PC-9 (cell line): ENCODE data around the gene PPBP. TPM values are rescaled to one million over a fixed set of nuclear protein-coding genes. Genes with fewer than 3 reads are reported as not detected.

ENCODE experiments used
- BruUV-seq: library from RNA; stranded (reverse); fragments of 400-500 nt; replicated peaks from 2 replicates; lab custom pipeline; 2021; lab: Mats Ljungman, UMichigan
- CTCF ChIA-PET: fragments of 300-600 bp; sonication (Branson Sonifier 250); formaldehyde crosslinking; loops from one replicate; lab custom pipeline; 2022; ENCODE audit warnings: antibody characterized with exemption; lab: Charles Lee
- POLR2A ChIA-PET: fragments of 300-600 bp; sonication (Branson Sonifier 250); formaldehyde crosslinking; loops from one replicate; lab custom pipeline; 2022; ENCODE audit warnings: antibody characterized with exemption; ENCODE audit not compliant: unreplicated experiment; lab: Charles Lee
- DNase-seq, 2 experiments: peaks; one replicate each; pipeline versions ENCODE4 v3.0.0 to v3.0.0-alpha.2; 2015 to 2022; ENCODE audit warnings: mixed read lengths in 1 of 2
- H2AFZ ChIP-seq: fragments of 200-600 bp; sonication (generic); 2 replicates; pipeline ENCODE4 v1.8.1; 2017; ENCODE audit warnings: antibody characterized with exemption
- H3F3A ChIP-seq: fragments of 200-600 bp; sonication (generic); 2 replicates; pipeline ENCODE4 v1.8.1; 2017; ENCODE audit warnings: antibody characterized with exemption, mild to moderate bottlenecking, low read depth; ENCODE audit not compliant: insufficient read depth
- H3K27ac ChIP-seq: fragments of 200-600 bp; sonication (generic); 2 replicates; pipeline ENCODE4 v1.6.1; 2016; ENCODE audit warnings: mixed run types
- H3K27me3 ChIP-seq: fragments of 200-600 bp; sonication (generic); 2 replicates; pipeline ENCODE4 v1.6.1; 2016; ENCODE audit warnings: low read depth, mixed run types; ENCODE audit not compliant: insufficient read depth
- H3K36me3 ChIP-seq: fragments of 200-600 bp; sonication (generic); 2 replicates; pipeline ENCODE4 v1.6.1; 2016; ENCODE audit warnings: low read depth, mixed run types
- H3K4me1 ChIP-seq: fragments of 200-600 bp; sonication (generic); replicated peaks from 2 replicates; pipeline ENCODE4 v1.6.1; 2016; ENCODE audit warnings: mixed run types; ENCODE audit not compliant: insufficient read depth
- H3K4me2 ChIP-seq: fragments of 200-600 bp; sonication (generic); 2 replicates; pipeline ENCODE4 v1.6.1; 2017; ENCODE audit warnings: mixed run types
- H3K4me3 ChIP-seq: fragments of 200-600 bp; sonication (generic); 2 replicates; pipeline ENCODE4 v1.6.1; 2016; ENCODE audit warnings: mixed run types
- H3K79me2 ChIP-seq: fragments of 200-600 bp; sonication (generic); 2 replicates; pipeline ENCODE4 v1.6.1; 2017; ENCODE audit warnings: low read depth, mixed run types
- H3K9me2 ChIP-seq: fragments of 200-600 bp; sonication (generic); 2 replicates; pipeline ENCODE4 v1.8.1; 2017; ENCODE audit warnings: mild to moderate bottlenecking; ENCODE audit not compliant: insufficient read depth
- H3K9me3 ChIP-seq: fragments of 200-600 bp; sonication (generic); 2 replicates; pipeline ENCODE4 v1.8.1; 2016; ENCODE audit warnings: low read depth; ENCODE audit not compliant: insufficient read depth
- H4K20me1 ChIP-seq: fragments of 200-600 bp; sonication (generic); 2 replicates; pipeline ENCODE4 v1.8.1; 2017; ENCODE audit not compliant: insufficient read depth
- CTCF ChIP-seq: fragments of 200-600 bp; sonication (generic); conservative IDR thresholded peaks from 2 replicates; pipeline ENCODE4 v1.6.1; 2017; ENCODE audit warnings: mixed run types, antibody characterized with exemption, mild to moderate bottlenecking, moderate library complexity
- EZH2 ChIP-seq: fragments of 200-600 bp; sonication (generic); IDR thresholded peaks from 2 replicates; pipeline ENCODE4 v1.8.0; 2017; ENCODE audit warnings: antibody characterized with exemption, low read depth
- intact Hi-C: fragments of 100-400 bp; cut with micrococcal nuclease; formaldehyde crosslinking; loops from one replicate; pipeline ENCODE4 v1.10.0; 2022; ENCODE audit not compliant: unreplicated experiment
- total RNA-seq: library from RNA; stranded (reverse); gene quantifications from 2 replicates; pipeline ENCODE4 v1.2.3, GENCODE V29; 2021

PPBP gene
- total RNA-seq, 1 experiment from 2014 or later = not detected

DNA sequence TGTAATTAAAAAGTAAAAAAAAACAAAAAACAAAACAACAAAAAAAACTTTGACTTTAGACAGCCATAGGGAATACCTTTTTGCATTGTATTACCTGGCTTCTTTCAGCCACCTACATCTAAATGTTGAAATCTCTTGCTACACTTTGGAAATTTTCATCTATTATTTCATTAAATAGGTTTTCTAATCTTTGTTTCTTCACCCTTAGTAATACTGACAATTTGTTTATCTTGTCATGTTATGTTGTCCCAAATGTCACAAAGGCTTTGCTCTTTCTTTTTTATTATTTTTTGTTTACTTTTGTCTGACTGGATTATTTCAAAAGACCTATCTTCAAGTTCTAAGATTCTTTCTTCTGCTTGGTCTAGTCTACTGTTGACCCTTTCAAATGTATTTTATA lies 13.6 kb downstream of the PPBP start:
- Histone ChIP-seq H3K27ac (no peak overlapping the region), H4K20me1 (no peaks in the 10 kb centered on the region), H3K9me3 (0 out of 2 replicates have a peak, but pooled peaks cover 3% of the 10 kb centered on the region), H2AFZ (no peak overlapping the region), H3K79me2 (no peaks in the 10 kb centered on the region), H3K9me2 (no peaks in the 10 kb centered on the region), H3K4me2 (no peak overlapping the region), H3K4me3 (no peak overlapping the region), H3K4me1 (no peaks in the 10 kb centered on the region), H3K36me3 (no peaks in the 10 kb centered on the region), H3F3A (no peaks in the 10 kb centered on the region), H3K27me3 (no peaks in the 10 kb centered on the region)
- intact Hi-C loops = no loop called here
- no peak for TF ChIP-seq EZH2
- BruUV-seq = no TSS peak
- POLR2A ChIA-PET = no interaction called here
- no peak for DNase-seq
- CTCF ChIA-PET = no interaction called here

- Histone ChIP-seq H2AFZ (no peak overlapping the region), H4K20me1 (no peaks in the 10 kb centered on the region), H3K4me2 (no peak overlapping the region), H3K79me2 (no peaks in the 10 kb centered on the region), H3F3A (no peaks in the 10 kb centered on the region), H3K9me3 (0 out of 2 replicates have a peak, but pooled peaks cover 3% of the 10 kb centered on the region), H3K27ac (no peak overlapping the region), H3K27me3 (no peaks in the 10 kb centered on the region), H3K9me2 (no peaks in the 10 kb centered on the region), H3K4me1 (no peaks in the 10 kb centered on the region), H3K4me3 (no peak overlapping the region), H3K36me3 (no peaks in the 10 kb centered on the region)
- ChIA-PET POLR2A (no interaction called here), CTCF (no interaction called here)
- no peak for TF ChIP-seq EZH2
- TF ChIP-seq CTCF = no peak
- intact Hi-C loops = no loop called here
- no TSS peak for BruUV-seq
- no peak for DNase-seq
These were observed 17.0 kb downstream of the PPBP start for GRCh38 chr4:73970945-73971344.

- H3K4me3 ChIP-seq = no peak overlapping the region
- 0 out of 2 replicates have a peak, but pooled peaks cover 3% of the 10 kb centered on the region for H3K9me3 ChIP-seq
- H3K4me1 ChIP-seq = no peaks in the 10 kb centered on the region
- ChIA-PET CTCF (no interaction called here), POLR2A (no interaction called here)
- no peaks in the 10 kb centered on the region for H3K79me2 ChIP-seq
- no peak for DNase-seq
- no peaks in the 10 kb centered on the region for H3K9me2 ChIP-seq
- H4K20me1 ChIP-seq = no peaks in the 10 kb centered on the region
- BruUV-seq = no TSS peak
- no peak overlapping the region for H2AFZ ChIP-seq
- intact Hi-C loops = no loop called here
- H3K27ac ChIP-seq = no peak overlapping the region
- no peaks in the 10 kb centered on the region for H3K36me3 ChIP-seq
- TF ChIP-seq EZH2 = no peak
- TF ChIP-seq CTCF = no peak
- H3K27me3 ChIP-seq = no peaks in the 10 kb centered on the region
- no peaks in the 10 kb centered on the region for H3F3A ChIP-seq
- H3K4me2 ChIP-seq = no peak overlapping the region
These were observed 18.0 kb downstream of the PPBP start for GRCh38 chr4:73970011-73970410.

GRCh38 chr4:73967866-73968265 lies 20.1 kb downstream of the PPBP start:
- no peak overlapping the region for H3K4me2 ChIP-seq
- no peaks in the 10 kb centered on the region for H3K36me3 ChIP-seq
- no peaks in the 10 kb centered on the region for H3F3A ChIP-seq
- intact Hi-C loops = no loop called here
- H3K79me2 ChIP-seq = no peaks in the 10 kb centered on the region
- no peak overlapping the region for H3K4me3 ChIP-seq
- 0 out of 2 replicates have a peak, but pooled peaks cover 3% of the 10 kb centered on the region for H3K9me3 ChIP-seq
- H3K27ac ChIP-seq = no peak overlapping the region
- no peaks in the 10 kb centered on the region for H4K20me1 ChIP-seq
- TF ChIP-seq CTCF (no peak), EZH2 (no peak)
- POLR2A ChIA-PET = interaction anchor here (0.6 kb wide), 1 partner anchor 53 kb away, joined by 4 read pairs; no protein-coding TSS in a partner anchor
- CTCF ChIA-PET = no interaction called here
- no TSS peak for BruUV-seq
- H3K4me1 ChIP-seq = no peaks in the 10 kb centered on the region
- H3K9me2 ChIP-seq = no peaks in the 10 kb centered on the region
- no peaks in the 10 kb centered on the region for H3K27me3 ChIP-seq
- no peak for DNase-seq
- no peak overlapping the region for H2AFZ ChIP-seq
